DOHH2 (cell line): Measurements from ENCODE around the gene CDIPT.

Experiments
- CTCF ChIP-seq: fragments of 200-600 bp; sonication (generic); IDR thresholded peaks from one replicate; pipeline ENCODE4 v1.5.1; 2014; ENCODE audit warnings: antibody characterized with exemption, mild to moderate bottlenecking, low read depth, low read length; ENCODE audit not compliant: poor library complexity, severe bottlenecking
- EZH2phosphoT487 ChIP-seq: fragments of 200-600 bp; sonication (generic); IDR thresholded peaks from 2 replicates; pipeline ENCODE4 v1.6.1; 2017; ENCODE audit warnings: borderline replicate concordance, mild to moderate bottlenecking, antibody characterized with exemption, low read length, moderate library complexity, mixed read lengths

- TF ChIP-seq CTCF (no peak), EZH2phosphoT487 (no peak)
Observed at GRCh38 chr16:29813644-29814562, 49.1 kb downstream of the CDIPT start.
